ENCODE results near the gene MSLN. TPM values are rescaled to one million over a fixed set of nuclear protein-coding genes. Genes with fewer than 3 reads are reported as not detected.
A peak's percentile ranks its signal among the peaks of the same experiment; 100 is the strongest.

MSLN gene
- total RNA-seq, 1 experiment from 2014 or later, result not detected

- H3K36me3 ChIP-seq (ENCODE audit: insufficient read depth, low read length, poor library complexity, severe bottlenecking), result no peaks in the 10 kb centered on the region
- peaks cover 5% of the 10 kb centered on the region for H3K4me1 ChIP-seq (ENCODE audit: insufficient read depth, low read length, poor library complexity, severe bottlenecking)
- no TSS peak for BruUV-seq (replicated peaks)
- no peak overlapping the region for H3K4me3 ChIP-seq (ENCODE audit: low read depth, low read length, poor library complexity, severe bottlenecking)
- TF ChIP-seq EZH2 (IDR thresholded peaks at IDR 0.05; ENCODE audit: borderline replicate concordance, low read depth, low read length, poor library complexity, severe bottlenecking), result no peak
- TF ChIP-seq, protein P1, sequence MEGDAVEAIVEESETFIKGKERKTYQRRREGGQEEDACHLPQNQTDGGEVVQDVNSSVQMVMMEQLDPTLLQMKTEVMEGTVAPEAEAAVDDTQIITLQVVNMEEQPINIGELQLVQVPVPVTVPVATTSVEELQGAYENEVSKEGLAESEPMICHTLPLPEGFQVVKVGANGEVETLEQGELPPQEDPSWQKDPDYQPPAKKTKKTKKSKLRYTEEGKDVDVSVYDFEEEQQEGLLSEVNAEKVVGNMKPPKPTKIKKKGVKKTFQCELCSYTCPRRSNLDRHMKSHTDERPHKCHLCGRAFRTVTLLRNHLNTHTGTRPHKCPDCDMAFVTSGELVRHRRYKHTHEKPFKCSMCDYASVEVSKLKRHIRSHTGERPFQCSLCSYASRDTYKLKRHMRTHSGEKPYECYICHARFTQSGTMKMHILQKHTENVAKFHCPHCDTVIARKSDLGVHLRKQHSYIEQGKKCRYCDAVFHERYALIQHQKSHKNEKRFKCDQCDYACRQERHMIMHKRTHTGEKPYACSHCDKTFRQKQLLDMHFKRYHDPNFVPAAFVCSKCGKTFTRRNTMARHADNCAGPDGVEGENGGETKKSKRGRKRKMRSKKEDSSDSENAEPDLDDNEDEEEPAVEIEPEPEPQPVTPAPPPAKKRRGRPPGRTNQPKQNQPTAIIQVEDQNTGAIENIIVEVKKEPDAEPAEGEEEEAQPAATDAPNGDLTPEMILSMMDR (conservative IDR thresholded peaks at IDR 0.05; ENCODE audit: low read depth, low read length), result no peak
- no peak overlapping the region for H3K27ac ChIP-seq (ENCODE audit: low read depth, low read length, poor library complexity, severe bottlenecking)
- intact Hi-C loops (cut with micrococcal nuclease; ENCODE audit: unreplicated experiment), result no loop called here
- no peak for DNase-seq (ENCODE audit: low spot score)
- CTCF ChIA-PET, result interaction anchor here (1.1 kb wide), 1 partner anchor 31 kb away, joined by 3 read pairs; no protein-coding TSS in a partner anchor
- POLR2A ChIA-PET (ENCODE audit: low non-redundant PET), result no interaction called here
- H3K9me3 ChIP-seq (ENCODE audit: low read depth, low read length, poor library complexity, severe bottlenecking), result no peaks in the 10 kb centered on the region
- H3K27me3 ChIP-seq (replicated peaks; ENCODE audit: insufficient read depth, low read depth, low read length, poor library complexity), result no peaks in the 10 kb centered on the region
These were observed 16.6 kb upstream of the MSLN start for GRCh38 chr16:743794-744500.

DNA sequence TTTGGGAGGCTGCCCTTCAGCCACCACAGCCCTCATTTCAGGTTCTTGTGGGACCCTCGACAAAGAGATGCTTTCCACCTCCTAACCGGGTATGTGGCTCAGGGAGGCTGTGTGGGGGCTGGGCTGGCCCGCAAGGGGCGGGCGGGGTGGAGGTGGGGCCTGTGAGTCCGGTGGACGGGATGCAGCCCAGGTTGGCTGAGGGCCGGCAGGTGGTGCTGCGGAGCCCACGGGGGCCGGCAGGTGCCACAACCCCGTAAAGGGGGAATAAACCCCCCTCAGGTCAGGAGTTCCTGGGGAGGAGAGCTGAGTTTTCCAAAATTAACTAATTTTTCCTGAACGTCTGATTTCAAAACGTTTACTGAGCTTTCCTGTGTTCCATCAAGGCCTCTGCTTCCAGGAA, 14.8 kb upstream of the MSLN start:
- no peaks in the 10 kb centered on the region for H3K4me1 ChIP-seq (ENCODE audit: insufficient read depth, low read length, poor library complexity, severe bottlenecking)
- intact Hi-C loops (cut with micrococcal nuclease; ENCODE audit: unreplicated experiment), result no loop called here
- H3K4me3 ChIP-seq (ENCODE audit: low read depth, low read length, poor library complexity, severe bottlenecking), result no peak overlapping the region
- CTCF ChIA-PET, result interaction anchor here (0.6 to 0.7 kb wide), 2 partner anchors 29 to 312 kb away, joined by 3 to 5 read pairs; no protein-coding TSS in a partner anchor
- no peak overlapping the region for H3K27ac ChIP-seq (ENCODE audit: low read depth, low read length, poor library complexity, severe bottlenecking)
- no peaks in the 10 kb centered on the region for H3K27me3 ChIP-seq (replicated peaks; ENCODE audit: insufficient read depth, low read depth, low read length, poor library complexity)
- H3K9me3 ChIP-seq (ENCODE audit: low read depth, low read length, poor library complexity, severe bottlenecking), result no peaks in the 10 kb centered on the region
- DNase-seq (ENCODE audit: low spot score), result no peak
- H3K36me3 ChIP-seq (ENCODE audit: insufficient read depth, low read length, poor library complexity, severe bottlenecking), result no peaks in the 10 kb centered on the region
- TF ChIP-seq, protein P1 (conservative IDR thresholded peaks at IDR 0.05; ENCODE audit: low read depth, low read length), result peak; percentile 36; the same call in 1 of the 2 replicates
- TF ChIP-seq EZH2 (IDR thresholded peaks at IDR 0.05; ENCODE audit: borderline replicate concordance, low read depth, low read length, poor library complexity, severe bottlenecking), result no peak
- POLR2A ChIA-PET (ENCODE audit: low non-redundant PET), result no interaction called here
- BruUV-seq (replicated peaks), result no TSS peak

DNA sequence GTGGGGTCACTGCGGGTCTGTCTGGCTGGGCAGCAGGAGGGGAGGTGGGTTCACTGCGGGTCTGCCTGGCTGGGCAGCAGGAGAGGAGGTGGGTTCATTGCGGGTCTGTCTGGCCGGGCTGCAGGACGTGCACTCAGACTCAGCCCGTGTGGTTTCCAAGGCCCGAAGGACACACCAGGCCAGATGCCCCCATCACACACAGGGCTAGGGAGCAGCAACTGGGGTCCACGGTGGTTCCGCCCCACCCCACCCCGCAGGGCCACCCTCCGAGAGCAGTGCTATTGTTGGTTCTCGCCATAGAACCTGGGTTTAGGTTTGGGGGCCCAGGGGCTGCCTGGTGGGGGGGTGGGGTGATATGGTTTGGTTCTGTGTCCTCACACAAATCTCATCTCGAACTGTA, 13.9 kb upstream of the MSLN start:
- intact Hi-C loops (cut with micrococcal nuclease; ENCODE audit: unreplicated experiment), result no loop called here
- no peak overlapping the region for H3K4me3 ChIP-seq (ENCODE audit: low read depth, low read length, poor library complexity, severe bottlenecking)
- H3K36me3 ChIP-seq (ENCODE audit: insufficient read depth, low read length, poor library complexity, severe bottlenecking), result no peaks in the 10 kb centered on the region
- no peak overlapping the region for H3K27ac ChIP-seq (ENCODE audit: low read depth, low read length, poor library complexity, severe bottlenecking)
- no peak for DNase-seq (ENCODE audit: low spot score)
- ChIA-PET POLR2A (ENCODE audit: low non-redundant PET) (no interaction called here), CTCF (no interaction called here)
- no peaks in the 10 kb centered on the region for H3K27me3 ChIP-seq (replicated peaks; ENCODE audit: insufficient read depth, low read depth, low read length, poor library complexity)
- TF ChIP-seq EZH2 (IDR thresholded peaks at IDR 0.05; ENCODE audit: borderline replicate concordance, low read depth, low read length, poor library complexity, severe bottlenecking), result no peak
- TF ChIP-seq, protein P1 (conservative IDR thresholded peaks at IDR 0.05; ENCODE audit: low read depth, low read length), result no peak
- no peaks in the 10 kb centered on the region for H3K4me1 ChIP-seq (ENCODE audit: insufficient read depth, low read length, poor library complexity, severe bottlenecking)
- no peaks in the 10 kb centered on the region for H3K9me3 ChIP-seq (ENCODE audit: low read depth, low read length, poor library complexity, severe bottlenecking)
- BruUV-seq (replicated peaks), result no TSS peak

All from A673 (cell line).